ENCODE results near the gene ARHGAP32. TPM values are rescaled to one million over a fixed set of nuclear protein-coding genes. Genes with fewer than 3 reads are reported as not detected.

ARHGAP32 gene
- polyA plus RNA-seq, 1 of the 3 experiments (the other 2 are of a cell fraction): 4.8 TPM

GRCh38 chr11:129223260-129223659, 31.1 kb upstream of the ARHGAP32 start:
- no peak overlapping the region for H3K9ac ChIP-seq
- no peak overlapping the region for H2AFZ ChIP-seq (ENCODE audit: low read depth)
- H3K9me2 ChIP-seq: no peaks in the 10 kb centered on the region
- DNase-seq: no peak
- CTCF ChIA-PET: interaction anchor here (0.6 kb wide), 1 partner anchor 849 kb away, joined by 3 read pairs; no protein-coding TSS in a partner anchor
- TF ChIP-seq YY1 (IDR thresholded peaks at IDR 0.05; ENCODE audit: low read depth) (no peak), ELF1 (IDR thresholded peaks at IDR 0.05) (no peak), ZBTB33 (IDR thresholded peaks at IDR 0.05; ENCODE audit: borderline replicate concordance, low read depth) (no peak), USF2 (IDR thresholded peaks at IDR 0.05; ENCODE audit: borderline replicate concordance, low read depth, low read length) (no peak), CHD2 (IDR thresholded peaks at IDR 0.05; ENCODE audit: low read length, partially characterized antibody) (no peak), MEF2A (IDR thresholded peaks at IDR 0.05; ENCODE audit: borderline replicate concordance, low read depth) (no peak), GABPA (IDR thresholded peaks at IDR 0.05; ENCODE audit: low read depth) (no peak)
- peaks cover 3% of the 10 kb centered on the region for H3F3A ChIP-seq (replicated peaks; ENCODE audit: insufficient read depth)
- peaks cover 4 to 9% of the 10 kb centered on the region in 2 experiments; a peak in 3 of 4 replicates for H3K4me1 ChIP-seq (ENCODE audit: control insufficient read depth in 1 of 2, insufficient read depth in 2 of 2, low read depth in 1 of 2, low read length in 1 of 2)
- H3K27me3 ChIP-seq (ENCODE audit: insufficient read depth): no peaks in the 10 kb centered on the region
- H3K79me2 ChIP-seq (ENCODE audit: insufficient read depth): peaks cover 47% of the 10 kb centered on the region
- H3K9me3 ChIP-seq: peaks cover 19% of the 10 kb centered on the region
- POLR2A ChIA-PET: no interaction called here
- 78% methylated on average over 1 of the region's 1 CpG for WGBS (ENCODE audit: low lambda C conversion rate)
- peak overlapping the region; percentile 8 to 22; a peak in 3 of 4 replicates for H3K27ac ChIP-seq (ENCODE audit: low read depth in 2 of 2, low read length in 1 of 2)
- no peak overlapping the region for H3K4me3 ChIP-seq (ENCODE audit: low read depth in 2 of 2, low read length in 1 of 2)
- H3K4me2 ChIP-seq: no peak overlapping the region
- H3K36me3 ChIP-seq (replicated peaks in 1 of 2; ENCODE audit: control insufficient read depth in 1 of 2, insufficient read depth in 2 of 2, low read length in 1 of 2): peaks cover 0 to 22% of the 10 kb centered on the region in 2 experiments
- no peaks in the 10 kb centered on the region for H4K20me1 ChIP-seq (ENCODE audit: insufficient read depth)

- H3K9me2 ChIP-seq: no peaks in the 10 kb centered on the region
- no peaks in the 10 kb centered on the region for H4K20me1 ChIP-seq (ENCODE audit: insufficient read depth)
- H2AFZ ChIP-seq (ENCODE audit: low read depth): no peak overlapping the region
- H3F3A ChIP-seq (replicated peaks; ENCODE audit: insufficient read depth): peaks cover 3% of the 10 kb centered on the region
- peaks cover 4 to 9% of the 10 kb centered on the region in 2 experiments; a peak in 3 of 4 replicates for H3K4me1 ChIP-seq (ENCODE audit: control insufficient read depth in 1 of 2, insufficient read depth in 2 of 2, low read depth in 1 of 2, low read length in 1 of 2)
- H3K27ac ChIP-seq (ENCODE audit: low read depth in 2 of 2, low read length in 1 of 2): no peak overlapping the region
- H3K4me2 ChIP-seq: no peak overlapping the region
- ChIA-PET CTCF (interaction anchor here (0.9 kb wide), 1 partner anchor 110 kb away, joined by 3 read pairs; no protein-coding TSS in a partner anchor), POLR2A (no interaction called here)
- no peak overlapping the region for H3K9ac ChIP-seq
- no peak overlapping the region for H3K4me3 ChIP-seq (ENCODE audit: low read depth in 2 of 2, low read length in 1 of 2)
- peaks cover 47% of the 10 kb centered on the region for H3K79me2 ChIP-seq (ENCODE audit: insufficient read depth)
- no peak for DNase-seq
- H3K9me3 ChIP-seq: peaks cover 17% of the 10 kb centered on the region
- H3K27me3 ChIP-seq (ENCODE audit: insufficient read depth): no peaks in the 10 kb centered on the region
- 94% methylated on average over 3 of the region's 3 CpGs for WGBS (ENCODE audit: low lambda C conversion rate)
- peaks cover 0 to 12% of the 10 kb centered on the region in 2 experiments for H3K36me3 ChIP-seq (replicated peaks in 1 of 2; ENCODE audit: control insufficient read depth in 1 of 2, insufficient read depth in 2 of 2, low read length in 1 of 2)
- TF ChIP-seq MXI1 (IDR thresholded peaks at IDR 0.05; ENCODE audit: low read depth, low read length) (no peak), USF1 (IDR thresholded peaks at IDR 0.05; ENCODE audit: borderline replicate concordance, low read depth) (no peak), IRF3 (IDR thresholded peaks at IDR 0.05; ENCODE audit: low read depth, low read length) (no peak), JUND (IDR thresholded peaks at IDR 0.05) (no peak), RXRA (IDR thresholded peaks at IDR 0.05; ENCODE audit: borderline replicate concordance, low read depth) (no peak), MAX (IDR thresholded peaks at IDR 0.05; ENCODE audit: low read depth) (no peak), RFX5 (IDR thresholded peaks at IDR 0.05; ENCODE audit: low read length) (no peak), YY1 (IDR thresholded peaks at IDR 0.05; ENCODE audit: low read depth) (no peak), TEAD4 (IDR thresholded peaks at IDR 0.05; ENCODE audit: borderline replicate concordance, insufficient read depth) (no peak), GATA2 (CRISPR knock-in tag; IDR thresholded peaks at IDR 0.05) (no peak), RCOR1 (IDR thresholded peaks at IDR 0.05; ENCODE audit: low read length) (no peak), FOSL2 (IDR thresholded peaks at IDR 0.05; ENCODE audit: borderline replicate concordance, low read depth) (no peak), PBX3 (IDR thresholded peaks at IDR 0.05) (no peak), ELF1 (IDR thresholded peaks at IDR 0.05) (no peak), FOXM1 (IDR thresholded peaks at IDR 0.05; ENCODE audit: low read depth) (no peak), ZBTB33 (IDR thresholded peaks at IDR 0.05; ENCODE audit: borderline replicate concordance, low read depth) (no peak)
These were observed 30.0 kb upstream of the ARHGAP32 start for GRCh38 chr11:129222158-129222557.
